K562 (cell line): Measurements from ENCODE around the gene CASP2. TPM values are rescaled to one million over a fixed set of nuclear protein-coding genes. Genes with fewer than 3 reads are reported as not detected.

ENCODE experiments used
- ATF7 ChIP-seq: fragments of 450-650 bp; IDR thresholded peaks from 2 replicates; pipeline ENCODE4 v1.7.1; 2014; ENCODE audit warnings: mild to moderate bottlenecking, moderate library complexity
- BRD4 ChIP-seq: fragments of 200-600 bp; sonication (generic); IDR thresholded peaks from 2 replicates; pipeline ENCODE4 v1.6.1; 2017; ENCODE audit warnings: inconsistent platforms
- C11orf30 ChIP-seq: fragments of 450-650 bp; IDR thresholded peaks from 2 replicates; pipeline ENCODE4 v1.6.1; 2016; ENCODE audit warnings: low read depth, mild to moderate bottlenecking
- CSDE1 ChIP-seq, 2 experiments: fragments of 450-650 bp; IDR thresholded peaks; 2 replicates each; pipeline ENCODE4 v1.6.1; 2016; ENCODE audit warnings: mild to moderate bottlenecking in 1 of 2
- E2F1 ChIP-seq: sonication (generic); formaldehyde crosslinking; IDR thresholded peaks from 2 replicates; pipeline ENCODE4 v1.8.1; 2023; ENCODE audit warnings: mild to moderate bottlenecking, missing genetic modification reagents, moderate library complexity
- FOXA3 ChIP-seq, 2 experiments: fragments of 450-650 bp in 1 of 2; sonication (generic) in 1 of 2; formaldehyde crosslinking; IDR thresholded peaks in 1 of 2; conservative IDR thresholded peaks in 1 of 2; 2 replicates each; pipeline versions ENCODE4 v1.4.0 to v1.8.0; 2020 to 2022; ENCODE audit warnings: mild to moderate bottlenecking in 2 of 2, missing genetic modification reagents in 1 of 2
- HNRNPUL1 ChIP-seq: fragments of 200-400 bp; formaldehyde crosslinking; IDR thresholded peaks from 2 replicates; pipeline ENCODE4 v1.6.1; 2017; ENCODE audit warnings: low read length
- KAT8 ChIP-seq: fragments of 450-650 bp; IDR thresholded peaks from 2 replicates; pipeline ENCODE4 v1.6.1; 2016; ENCODE audit warnings: low read depth, mild to moderate bottlenecking
- LCOR ChIP-seq: sonication (generic); formaldehyde crosslinking; IDR thresholded peaks from 2 replicates; pipeline ENCODE4 v1.8.0; 2022; ENCODE audit warnings: mild to moderate bottlenecking, missing genetic modification reagents
- LEF1 ChIP-seq: fragments of 450-650 bp; IDR thresholded peaks from 2 replicates; pipeline ENCODE4 v1.6.1; 2016; ENCODE audit warnings: mild to moderate bottlenecking
- MEF2D ChIP-seq: conservative IDR thresholded peaks from 2 replicates; pipeline ENCODE4 v1.6.1; 2016; ENCODE audit warnings: low read depth, missing genetic modification characterization, missing compliant biosample characterization
- MYBL2 ChIP-seq, 2 experiments: fragments of 450-650 bp in 1 of 2; sonication (generic) in 1 of 2; formaldehyde crosslinking in 1 of 2; IDR thresholded peaks; 2 replicates each; pipeline versions ENCODE4 v1.6.1 to v1.8.1; 2017 to 2022; ENCODE audit warnings: borderline replicate concordance in 1 of 2, inconsistent platforms in 1 of 2, low read depth in 1 of 2, mild to moderate bottlenecking in 1 of 2, missing genetic modification reagents in 1 of 2, moderate library complexity in 1 of 2
- PCBP2 ChIP-seq: fragments of 200-400 bp; formaldehyde crosslinking; IDR thresholded peaks from 2 replicates; pipeline ENCODE4 v1.6.1; 2018; ENCODE audit warnings: low read length, low read depth, mild to moderate bottlenecking, moderate library complexity; ENCODE audit not compliant: poor library complexity, severe bottlenecking
- PHB2 ChIP-seq: fragments of 450-650 bp; IDR thresholded peaks from 2 replicates; pipeline ENCODE4 v1.6.1; 2017; ENCODE audit warnings: low read depth
- RFX7 ChIP-seq: fragments of 250-450 bp; sonication (Bioruptor Pico); IDR thresholded peaks from 2 replicates; pipeline ENCODE4 v1.5.1; 2021; ENCODE audit warnings: mild to moderate bottlenecking
- SP2 ChIP-seq: IDR thresholded peaks from 2 replicates; pipeline ENCODE4 v1.6.1; 2011; ENCODE audit warnings: mild to moderate bottlenecking, low read depth, low read length, moderate library complexity; ENCODE audit not compliant: poor library complexity, severe bottlenecking; ENCODE audit errors: extremely low read depth
- SRF ChIP-seq, 2 experiments: fragments of 250-450, 450-650 bp in 1 of 2; sonication (Bioruptor Pico) in 1 of 2; sonication (generic) in 1 of 2; formaldehyde crosslinking; IDR thresholded peaks; 2 replicates each; pipeline versions ENCODE4 v1.5.0 to v1.5.1; 2020 to 2022; ENCODE audit warnings: mild to moderate bottlenecking in 1 of 2, missing genetic modification reagents in 1 of 2
- SRSF1 ChIP-seq: fragments of 200-400 bp; formaldehyde crosslinking; IDR thresholded peaks from 2 replicates; pipeline ENCODE4 v1.6.1; 2017; ENCODE audit warnings: mild to moderate bottlenecking, low read depth, low read length, moderate library complexity
- STAT5B ChIP-seq: fragments of 250-450 bp; sonication (Bioruptor Pico); IDR thresholded peaks from 2 replicates; pipeline ENCODE4 v1.8.0; 2021; ENCODE audit warnings: mild to moderate bottlenecking, inconsistent platforms
- TAL1 ChIP-seq: fragments of 450-650 bp; IDR thresholded peaks from 2 replicates; pipeline ENCODE4 v1.6.1; 2016; ENCODE audit warnings: mild to moderate bottlenecking
- ZNF347 ChIP-seq: fragments of 450-650 bp; formaldehyde crosslinking; IDR thresholded peaks from 2 replicates; pipeline ENCODE4 v1.4.0; 2020; ENCODE audit warnings: low read depth, mild to moderate bottlenecking, moderate library complexity
- ZNF583 ChIP-seq: fragments of 250-450 bp; sonication (Bioruptor Pico); IDR thresholded peaks from 2 replicates; pipeline ENCODE4 v1.4.0; 2020
- polyA plus RNA-seq, 8 experiments: library from polyadenylated mRNA; depleted of rRNA in 4 of 8; stranded (reverse) in 5 of 8; unstranded in 3 of 8; fragments of >200 nt; fragmentation: Nextera tagmentation in 2 of 8; fragmentation: Illumina TruSeq in 1 of 8; extraction: Ambion mirVana in 2 of 8; extraction: Trizol in 1 of 8; gene quantifications; 2 replicates each; pipeline versions ENCODE4 v1.2.1 to v1.2.3, GENCODE V29; 2011 to 2014; ENCODE audit warnings: inconsistent platforms in 1 of 8, missing spikeins in 1 of 8
- total RNA-seq, 7 experiments: library from RNA; depleted of rRNA in 6 of 7; stranded (reverse); fragments of >200 nt in 6 of 7; fragmentation: Illumina TruSeq in 2 of 7; extraction: Trizol in 2 of 7; gene quantifications; 2 replicates each; pipeline versions ENCODE4 v1.2.1 to v1.2.3, GENCODE V29; 2011 to 2021; ENCODE audit warnings: low replicate concordance in 1 of 7

CASP2 gene
- total and polyA plus RNA-seq, 9 of the 15 experiments (the other 6 are each of a cell fraction or from before 2014, with no cell fraction given), result 18.8 to 64.9 (median 24.1) TPM

GRCh38 chr7:143295870-143296269, 7.7 kb downstream of the CASP2 start (continued):
- TF ChIP-seq FOXA3 (CRISPR knock-in tag; conservative IDR thresholded peaks at IDR 0.05 in 1 of 2, IDR thresholded peaks at IDR 0.05 in 1 of 2) (peak in 1 of 2 experiments; percentile 68; a peak in 2 of 4 replicates), CSDE1 (IDR thresholded peaks at IDR 0.05) (no peak), SRSF1 (no peak), E2F1 (CRISPR knock-in tag) (no peak), MEF2D (tag) (no peak), PCBP2 (no peak), BRD4 (no peak), SP2 (no peak), RFX7 (no peak), MYBL2 (IDR thresholded peaks at IDR 0.05; ENCODE audit: low read depth) (no peak), MYBL2 (CRISPR knock-in tag; IDR thresholded peaks at IDR 0.05; ENCODE audit: borderline replicate concordance) (no peak), LCOR (CRISPR knock-in tag) (no peak), ZNF583 (CRISPR knock-in tag) (no peak), PHB2 (no peak), HNRNPUL1 (no peak), SRF (CRISPR knock-in tag; IDR thresholded peaks at IDR 0.05) (peak; percentile 25 to 92; a peak in 3 of 4 replicates), TAL1 (peak; percentile 50; the same call in 1 of the 2 replicates), ZNF347 (CRISPR knock-in tag) (no peak), ATF7 (peak; percentile 71), LEF1 (no peak), C11orf30 (peak; percentile 9; the same call in 1 of the 2 replicates), STAT5B (CRISPR knock-in tag) (no peak), KAT8 (no peak)
- TF ChIP-seq, all 486 proteins: peak for 20
